Right lobe of liver (tissue), 6 donors: Measurements from ENCODE around the gene ELOB. TPM values are rescaled to one million over a fixed set of nuclear protein-coding genes. Genes with fewer than 3 reads are reported as not detected.
A peak's percentile ranks its signal among the peaks of the same experiment; 100 is the strongest.

Source experiments
- ATAC-seq, 4 donors: fragments of 200-7000 bp; cut with Tn5 transposase; one replicate each; pipeline ENCODE4 v1.9.1; 2020; ENCODE audit warnings: mild to moderate bottlenecking in 4 of 4, moderate library complexity in 4 of 4
- DNase-seq, 3 donors: peaks; one replicate each; pipeline ENCODE4 v3.0.0-alpha.2; 2020
- H3K27ac ChIP-seq, 3 donors: fragments of 200-600 bp; one replicate each; pipeline ENCODE4 v1.8.0; 2022
- H3K27me3 ChIP-seq, 2 donors: fragments of 200-600 bp; one replicate each; pipeline ENCODE4 v1.8.0; 2022
- H3K36me3 ChIP-seq, 4 donors: fragments of 200-600 bp; sonication (generic) in 1 of 4; one replicate each; pipeline versions ENCODE4 v1.5.1 to v1.8.0; 2017 to 2022; ENCODE audit warnings: control low read depth in 1 of 4
- H3K4me1 ChIP-seq, 4 donors: fragments of 200-600 bp; sonication (generic) in 1 of 4; one replicate each; pipeline versions ENCODE4 v1.5.1 to v1.8.0; 2017 to 2022; ENCODE audit warnings: control low read depth in 1 of 4
- H3K4me3 ChIP-seq, 3 donors: fragments of 200-600 bp; one replicate each; pipeline ENCODE4 v1.8.0; 2022
- H3K9me3 ChIP-seq, 4 donors: fragments of 200-600 bp; sonication (generic) in 1 of 4; one replicate each; pipeline versions ENCODE4 v1.5.1 to v1.8.0; 2017 to 2022; ENCODE audit warnings: control low read depth in 1 of 4
- CTCF ChIP-seq, 4 donors: fragments of 200-600 bp in 3 of 4; fragments of 450-650 bp in 1 of 4; IDR thresholded peaks; one replicate each; pipeline versions ENCODE4 v1.5.1 to v1.8.0; 2016 to 2022; ENCODE audit warnings: antibody characterized with exemption in 4 of 4, mild to moderate bottlenecking in 2 of 4
- POLR2A ChIP-seq: fragments of 450-650 bp; IDR thresholded peaks from one replicate; pipeline ENCODE4 v1.6.1; 2017; ENCODE audit warnings: antibody characterized with exemption, mild to moderate bottlenecking
- WGBS: methylation state at CpG from one replicate; pipeline ENCODE4 v1.1.6; 2018; ENCODE audit warnings: low coverage, low lambda C conversion rate; ENCODE audit not compliant: insufficient coverage; ENCODE audit errors: missing lambda C conversion rate; 5-methylcytosine and 5-hydroxymethylcytosine counted together
- intact Hi-C, 2 donors: fragments of 100-400 bp; cut with DNase I; formaldehyde crosslinking; loops; one replicate each; pipeline versions ENCODE4 v1.11.2 to v1.14.1; 2022
- total RNA-seq, 6 experiments: library from RNA; depleted of rRNA in 2 of 6; stranded (reverse); fragments of >200 nt in 2 of 6; fragmentation: NEBNext Ultra II Directional in 3 of 6; extraction: Animal tissue kit (Norgen Biotek cat#: 25700) in 3 of 6; gene quantifications; one replicate each; pipeline versions ENCODE4 v1.1.0 to v1.2.4, GENCODE V29; 2016 to 2023
- donor health status: DM: no; HTN: yes; CAD: no.
- donor health status: DM: no; HTN: no; CAD: no.
- donor health status: DM: no; HTN: no; CAD: no.
- donor health status: DM: no; HTN: yes; CAD: no.
- donor health status: DM: no; HTN: yes; CAD: no.

Gene ELOB
- total RNA-seq, 6 experiments from 2014 or later = 97.5 to 521 (median 122) TPM

- 88% methylated on average over 4 of the region's 6 CpGs for WGBS
- no peaks in the 10 kb centered on the region for H3K27me3 ChIP-seq
Observed at GRCh38 chr16:2763173-2763572, 13.9 kb downstream of the ELOB start.

GRCh38 chr16:2762711-2763110 lies 14.4 kb downstream of the ELOB start:
- WGBS = 99% methylated on average over 12 of the region's 13 CpGs
- Histone ChIP-seq H3K36me3 (peaks cover 49 to 100% (median 77%) of the 10 kb centered on the region in 4 donors), H3K4me1 (no peaks in the 10 kb centered on the region), H3K27me3 (no peaks in the 10 kb centered on the region), H3K4me3 (no peak overlapping the region), H3K9me3 (no peaks in the 10 kb centered on the region), H3K27ac (no peak overlapping the region)
- no peak for DNase-seq
- no peak for TF ChIP-seq CTCF (IDR thresholded peaks at IDR 0.05)
- TF ChIP-seq POLR2A = no peak
- intact Hi-C loops = no loop called here
- no peak for ATAC-seq

More at GRCh38 chr16:2763173-2763572, 13.9 kb downstream of the ELOB start:
- Histone ChIP-seq H3K4me1 (no peaks in the 10 kb centered on the region), H3K27ac (no peak overlapping the region), H3K4me3 (no peak overlapping the region), H3K36me3 (peaks cover 49 to 100% (median 77%) of the 10 kb centered on the region in 4 donors), H3K9me3 (no peaks in the 10 kb centered on the region)
- DNase-seq (no peak), ATAC-seq (peak in 3 of 4 donors; percentile 16 to 56 (median 37))
- intact Hi-C loops = no loop called here
- no peak for TF ChIP-seq CTCF (IDR thresholded peaks at IDR 0.05)
- no peak for TF ChIP-seq POLR2A

GRCh38 chr16:2761886-2762583 lies 15.0 kb downstream of the ELOB start:
- TF ChIP-seq CTCF (IDR thresholded peaks at IDR 0.05) (no peak), POLR2A (no peak)
- Histone ChIP-seq H3K9me3 (no peaks in the 10 kb centered on the region), H3K27me3 (no peaks in the 10 kb centered on the region), H3K36me3 (peaks cover 49 to 100% (median 75%) of the 10 kb centered on the region in 4 donors), H3K27ac (no peak overlapping the region), H3K4me3 (no peak overlapping the region), H3K4me1 (no peaks in the 10 kb centered on the region)
- intact Hi-C loops = no loop called here
- DNase-seq = no peak
- WGBS = 100% methylated on average over 3 of the region's 42 CpGs
- no peak for ATAC-seq

GRCh38 chr16:2761472-2761871 lies 15.6 kb downstream of the ELOB start:
- Histone ChIP-seq H3K9me3 (no peaks in the 10 kb centered on the region), H3K4me1 (no peaks in the 10 kb centered on the region), H3K4me3 (no peak overlapping the region), H3K27ac (no peak overlapping the region), H3K27me3 (no peaks in the 10 kb centered on the region), H3K36me3 (peaks cover 49 to 97% (median 71%) of the 10 kb centered on the region in 4 donors)
- intact Hi-C loops = no loop called here
- 100% methylated on average over 5 of the region's 10 CpGs for WGBS
- DNase-seq (no peak), ATAC-seq (no peak)
- TF ChIP-seq POLR2A (no peak), CTCF (IDR thresholded peaks at IDR 0.05) (no peak)
